DOHH2 (cell line): ENCODE results near the gene PICALM.

Source experiments
- CTCF ChIP-seq: fragments of 200-600 bp; sonication (generic); IDR thresholded peaks from one replicate; pipeline ENCODE4 v1.5.1; 2014; ENCODE audit warnings: antibody characterized with exemption, mild to moderate bottlenecking, low read depth, low read length; ENCODE audit not compliant: poor library complexity, severe bottlenecking
- EZH2phosphoT487 ChIP-seq: fragments of 200-600 bp; sonication (generic); IDR thresholded peaks from 2 replicates; pipeline ENCODE4 v1.6.1; 2017; ENCODE audit warnings: borderline replicate concordance, mild to moderate bottlenecking, antibody characterized with exemption, low read length, moderate library complexity, mixed read lengths

- TF ChIP-seq CTCF, result no peak
- TF ChIP-seq EZH2phosphoT487, result no peak
Measured at GRCh38 chr11:86101493-86101892, 32.6 kb upstream of the PICALM start.
